Measurements from ENCODE around the gene SRSF3.

DNA sequence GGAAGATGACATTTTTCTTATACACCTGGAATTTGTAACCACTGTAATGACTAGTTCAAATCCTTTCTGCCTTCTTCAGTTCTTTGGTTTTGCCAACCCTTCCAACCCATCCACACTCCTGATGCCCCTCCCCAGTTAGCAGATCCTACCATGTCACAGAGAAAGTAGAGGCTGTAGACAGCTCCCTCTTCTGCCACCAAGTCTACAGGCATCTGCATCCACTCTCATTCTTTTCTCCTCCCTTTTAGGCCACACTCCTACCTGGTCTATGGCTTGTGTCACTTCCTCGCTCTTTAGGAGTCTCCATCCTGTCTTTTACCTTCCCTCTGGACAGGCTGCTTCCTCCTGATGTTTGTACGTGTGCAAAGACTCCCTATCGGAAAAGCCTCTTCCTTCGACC lies 33.3 kb upstream of the SRSF3 start:
- TF ChIP-seq, protein P1, sequence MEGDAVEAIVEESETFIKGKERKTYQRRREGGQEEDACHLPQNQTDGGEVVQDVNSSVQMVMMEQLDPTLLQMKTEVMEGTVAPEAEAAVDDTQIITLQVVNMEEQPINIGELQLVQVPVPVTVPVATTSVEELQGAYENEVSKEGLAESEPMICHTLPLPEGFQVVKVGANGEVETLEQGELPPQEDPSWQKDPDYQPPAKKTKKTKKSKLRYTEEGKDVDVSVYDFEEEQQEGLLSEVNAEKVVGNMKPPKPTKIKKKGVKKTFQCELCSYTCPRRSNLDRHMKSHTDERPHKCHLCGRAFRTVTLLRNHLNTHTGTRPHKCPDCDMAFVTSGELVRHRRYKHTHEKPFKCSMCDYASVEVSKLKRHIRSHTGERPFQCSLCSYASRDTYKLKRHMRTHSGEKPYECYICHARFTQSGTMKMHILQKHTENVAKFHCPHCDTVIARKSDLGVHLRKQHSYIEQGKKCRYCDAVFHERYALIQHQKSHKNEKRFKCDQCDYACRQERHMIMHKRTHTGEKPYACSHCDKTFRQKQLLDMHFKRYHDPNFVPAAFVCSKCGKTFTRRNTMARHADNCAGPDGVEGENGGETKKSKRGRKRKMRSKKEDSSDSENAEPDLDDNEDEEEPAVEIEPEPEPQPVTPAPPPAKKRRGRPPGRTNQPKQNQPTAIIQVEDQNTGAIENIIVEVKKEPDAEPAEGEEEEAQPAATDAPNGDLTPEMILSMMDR (IDR thresholded peaks at IDR 0.05), result no peak
- TF ChIP-seq POLR2AphosphoS5 (IDR thresholded peaks at IDR 0.05), result no peak

Data from breast epithelium (tissue), 3 donors.